ENCODE data around the gene HMGCS2.
"Not testable (repeated sequence)": the region's sequence is repeated elsewhere in the genome, so short reads cannot be mapped to it uniquely, and the experiment has no call there.

HMGCS2 gene

GRCh38 chr1:119790451-119791198, 21.9 kb upstream of the HMGCS2 start:
- no peak for DNase-seq (ENCODE audit: low spot score)

- DNase-seq (ENCODE audit: low spot score): no peak
Measured at GRCh38 chr1:119787776-119788175, 19.1 kb upstream of the HMGCS2 start.

- DNase-seq (ENCODE audit: low spot score): not testable (repeated sequence)
Measured at GRCh38 chr1:119786473-119787050, 17.9 kb upstream of the HMGCS2 start.

- not testable (repeated sequence) for DNase-seq (ENCODE audit: low spot score)
Measured at GRCh38 chr1:119786046-119786445, 17.3 kb upstream of the HMGCS2 start.

- DNase-seq (ENCODE audit: low spot score): no peak
Measured at GRCh38 chr1:119784191-119784781, 15.6 kb upstream of the HMGCS2 start.

GRCh38 chr1:119783354-119784185, 14.9 kb upstream of the HMGCS2 start:
- DNase-seq (ENCODE audit: low spot score): no peak

- DNase-seq (ENCODE audit: low spot score): no peak
Measured at GRCh38 chr1:119782631-119783325, 14.1 kb upstream of the HMGCS2 start.

- DNase-seq (ENCODE audit: low spot score): no peak
Measured at GRCh38 chr1:119781434-119782210, 12.9 kb upstream of the HMGCS2 start.

GRCh38 chr1:119779869-119780356, 11.2 kb upstream of the HMGCS2 start:
- DNase-seq (ENCODE audit: low spot score): no peak

GRCh38 chr1:119778886-119779560, 10.3 kb upstream of the HMGCS2 start:
- DNase-seq (ENCODE audit: low spot score): no peak

- DNase-seq (ENCODE audit: low spot score): no peak
Measured at GRCh38 chr1:119778359-119778758, 9.7 kb upstream of the HMGCS2 start.

- no peak for DNase-seq (ENCODE audit: low spot score)
Measured at GRCh38 chr1:119774746-119775490, 6.2 kb upstream of the HMGCS2 start.

GRCh38 chr1:119773711-119774241, 5.1 kb upstream of the HMGCS2 start:
- no peak for DNase-seq (ENCODE audit: low spot score)

- no peak for DNase-seq (ENCODE audit: low spot score)
Measured at GRCh38 chr1:119772298-119772697, 3.6 kb upstream of the HMGCS2 start.

- no peak for DNase-seq (ENCODE audit: low spot score)
Measured at GRCh38 chr1:119771770-119772169, 3.1 kb upstream of the HMGCS2 start.

GRCh38 chr1:119771016-119771415, 2.3 kb upstream of the HMGCS2 start:
- DNase-seq (ENCODE audit: low spot score): no peak

- DNase-seq (ENCODE audit: low spot score): no peak
Measured at GRCh38 chr1:119767486-119767885, 1.2 kb downstream of the HMGCS2 start.

- no peak for DNase-seq (ENCODE audit: low spot score)
Measured at GRCh38 chr1:119766374-119766794, 2.3 kb downstream of the HMGCS2 start.

- no peak for DNase-seq (ENCODE audit: low spot score)
Measured at GRCh38 chr1:119764220-119764619, 4.5 kb downstream of the HMGCS2 start.
